Amniotic stem cell (primary cell): Measurements from ENCODE around the gene UBE2O.

Source experiments
- DNase-seq: peaks from one replicate; lab custom pipeline; 2025; lab: John Stamatoyannopoulos, UW

UBE2O gene

GRCh38 chr17:76467366-76467765 is 14.4 kb upstream of the UBE2O start, which contains the start of gene AANAT:
Gene AANAT (plus strand): TSS chr17:76467603. CDS start chr17:76468747, 1,144 bp downstream.
- DNase-seq, result no peak

- no peak for DNase-seq
These were observed 13.8 kb upstream of the UBE2O start for GRCh38 chr17:76466775-76467130.

DNA sequence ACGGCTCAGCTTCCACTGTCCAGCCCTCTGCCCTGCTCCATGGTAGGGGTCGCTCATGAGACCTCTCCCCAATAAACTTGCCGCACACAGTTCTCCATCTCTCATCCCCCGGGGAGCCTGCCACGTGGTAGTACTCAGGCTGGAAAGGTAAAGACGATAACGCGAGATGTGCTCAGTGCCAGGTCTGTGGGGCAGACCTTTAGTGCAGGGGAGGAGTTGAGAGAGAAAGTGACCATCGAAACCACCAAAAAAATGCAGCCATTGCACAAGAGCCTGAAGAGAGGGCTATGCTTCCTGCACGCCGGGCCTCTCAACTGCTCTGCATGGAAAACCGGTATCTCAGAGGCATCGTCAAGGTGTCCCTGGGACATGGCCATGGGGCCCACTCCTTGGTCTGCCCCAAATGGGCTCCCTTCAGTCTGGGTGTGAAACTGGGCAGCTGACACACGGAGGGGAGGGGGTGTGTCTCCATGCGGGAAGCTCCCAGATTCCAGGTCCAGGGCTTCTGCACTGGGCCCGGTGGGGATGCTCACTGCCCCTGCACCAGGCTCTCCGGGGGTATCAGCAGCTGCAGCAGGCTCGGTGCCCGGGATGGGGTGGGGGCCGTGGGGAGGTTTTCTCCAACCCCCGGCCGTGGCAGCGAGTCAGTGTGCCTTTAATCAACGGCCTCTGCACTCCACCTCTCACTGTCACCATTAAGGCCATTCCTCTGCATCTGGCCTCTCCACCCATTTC is 9.8 kb upstream of the UBE2O start:
- no peak for DNase-seq

DNA sequence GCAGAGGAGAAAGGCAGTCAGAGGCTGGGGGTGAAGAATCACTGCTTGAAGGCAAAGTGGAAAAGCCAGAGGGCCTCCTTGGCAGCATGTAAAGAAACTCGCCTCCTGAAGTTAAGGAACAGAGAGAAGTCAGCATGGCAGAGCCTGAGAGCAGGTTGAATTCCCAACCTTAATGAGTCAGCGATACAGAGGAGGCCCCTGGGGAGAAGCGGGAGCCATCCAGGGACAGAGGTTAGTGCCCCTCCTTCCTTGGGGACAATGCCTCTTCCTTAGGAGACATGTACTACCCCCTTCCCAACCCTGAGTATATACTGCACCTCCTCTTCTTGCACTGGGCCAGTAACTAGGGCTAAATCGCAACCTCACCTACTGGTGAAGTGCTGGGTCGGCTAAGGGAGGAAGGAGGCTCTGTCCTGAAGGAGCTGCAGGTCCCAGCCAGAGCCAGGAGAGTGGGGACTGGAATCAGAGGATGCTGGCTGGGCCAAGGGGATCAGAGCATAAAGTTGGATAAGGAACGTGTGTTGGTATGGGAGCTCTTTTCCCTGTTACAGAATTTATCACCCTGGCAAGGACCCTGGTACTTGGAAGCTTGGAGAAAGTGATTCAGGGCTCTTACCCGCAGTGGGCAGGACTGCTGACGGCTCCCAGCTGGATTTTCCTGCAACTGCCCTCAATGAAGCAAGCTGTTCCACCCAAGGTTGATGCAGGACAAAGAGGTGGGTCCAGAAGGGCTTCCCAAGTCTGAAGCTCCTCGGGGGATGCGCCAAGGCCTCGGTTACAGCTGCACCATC is 9.0 kb upstream of the UBE2O start:
- no peak for DNase-seq

DNA sequence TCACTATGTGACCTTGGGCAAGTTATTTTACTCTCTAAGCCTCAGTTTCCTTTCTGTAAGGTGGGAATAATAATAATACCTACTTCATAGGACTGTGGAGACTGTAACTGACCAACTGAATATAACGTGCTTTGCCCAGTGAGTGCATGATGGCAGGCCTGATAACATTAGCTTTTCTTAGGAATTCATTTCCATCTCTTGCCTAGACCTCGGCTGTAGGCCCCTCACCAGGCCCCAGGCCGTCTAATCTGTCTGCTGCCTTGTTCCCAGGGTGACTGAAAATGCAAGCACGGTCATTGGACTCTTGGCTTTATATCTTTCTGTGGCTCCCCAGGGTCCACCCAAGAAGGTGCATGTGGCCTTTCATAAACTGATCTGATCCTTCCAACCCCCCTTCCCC is 6.7 kb upstream of the UBE2O start:
- DNase-seq, result no peak

DNA sequence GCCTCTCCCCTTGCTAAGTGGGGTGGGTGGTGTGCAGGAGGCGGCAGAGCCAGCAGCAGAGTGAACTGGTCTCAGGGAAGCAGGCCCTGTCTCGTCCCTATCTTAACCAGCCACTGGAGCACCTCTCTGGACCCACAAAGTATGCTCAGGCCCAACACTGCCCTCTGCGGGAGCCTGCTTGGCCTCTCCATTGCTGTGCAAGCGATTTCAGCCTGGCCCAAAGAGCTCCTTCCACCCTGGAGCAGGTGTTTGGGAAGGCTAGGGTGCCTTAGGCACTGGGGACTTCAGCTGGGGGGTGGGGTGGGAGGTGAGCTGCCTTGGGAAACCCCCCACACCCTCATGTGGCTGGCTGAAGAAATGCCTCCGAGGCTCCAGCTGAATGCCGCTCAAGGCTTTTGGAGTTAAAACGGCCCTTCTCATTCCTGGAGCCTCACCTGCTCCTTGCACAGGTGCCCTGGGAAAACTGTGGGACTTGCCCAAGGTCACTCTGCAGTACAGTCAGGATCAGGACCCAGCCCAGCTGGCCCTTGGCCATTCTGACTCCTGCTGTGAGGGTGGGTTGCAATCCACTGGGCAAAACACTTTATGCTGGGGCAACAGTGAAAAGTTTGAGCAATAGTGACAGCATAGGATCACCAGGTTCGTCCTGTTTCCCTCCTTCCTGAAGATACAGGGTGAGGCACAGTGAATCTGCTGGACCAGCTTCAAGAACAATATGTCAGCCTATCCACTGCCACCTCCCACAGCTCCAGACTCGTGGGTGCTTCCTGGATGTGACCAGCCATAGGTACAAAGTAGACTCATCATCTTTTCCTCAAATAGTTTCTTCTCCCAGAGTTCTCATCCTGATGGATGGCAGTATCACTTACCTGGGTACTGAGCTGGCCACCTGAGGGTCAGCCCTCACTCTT is 5.9 kb upstream of the UBE2O start:
- peak; percentile 28 for DNase-seq

- DNase-seq, result no peak
These were observed 435 bp upstream of the UBE2O start for GRCh38 chr17:76453431-76453743.

GRCh38 chr17:76452127-76452659 is 759 bp downstream of the UBE2O start:
- DNase-seq, result no peak

DNA sequence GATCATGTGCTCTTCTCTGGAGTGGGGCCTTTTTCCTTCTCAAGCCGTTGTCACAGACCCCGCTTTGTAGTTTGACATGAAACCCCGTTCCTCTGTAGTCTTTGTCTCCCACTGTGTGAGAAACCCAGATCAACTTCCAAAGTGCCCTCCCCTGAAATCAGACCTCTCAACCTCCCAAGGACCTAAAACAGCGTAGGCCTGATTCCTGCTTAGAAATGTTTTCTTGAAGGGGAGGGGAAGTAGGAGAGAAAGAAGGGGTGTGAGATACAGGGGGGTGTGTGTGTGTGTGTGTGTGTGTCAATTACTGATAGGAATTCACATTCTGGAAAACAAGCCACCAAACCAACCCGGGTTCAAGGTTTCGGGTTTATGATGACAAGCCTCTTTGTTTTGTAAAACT is 1.4 kb downstream of the UBE2O start:
- no peak for DNase-seq

- no peak for DNase-seq
These were observed 3.8 kb downstream of the UBE2O start for GRCh38 chr17:76449126-76449525.

- DNase-seq, result no peak
These were observed 4.9 kb downstream of the UBE2O start for GRCh38 chr17:76447931-76448652.

DNA sequence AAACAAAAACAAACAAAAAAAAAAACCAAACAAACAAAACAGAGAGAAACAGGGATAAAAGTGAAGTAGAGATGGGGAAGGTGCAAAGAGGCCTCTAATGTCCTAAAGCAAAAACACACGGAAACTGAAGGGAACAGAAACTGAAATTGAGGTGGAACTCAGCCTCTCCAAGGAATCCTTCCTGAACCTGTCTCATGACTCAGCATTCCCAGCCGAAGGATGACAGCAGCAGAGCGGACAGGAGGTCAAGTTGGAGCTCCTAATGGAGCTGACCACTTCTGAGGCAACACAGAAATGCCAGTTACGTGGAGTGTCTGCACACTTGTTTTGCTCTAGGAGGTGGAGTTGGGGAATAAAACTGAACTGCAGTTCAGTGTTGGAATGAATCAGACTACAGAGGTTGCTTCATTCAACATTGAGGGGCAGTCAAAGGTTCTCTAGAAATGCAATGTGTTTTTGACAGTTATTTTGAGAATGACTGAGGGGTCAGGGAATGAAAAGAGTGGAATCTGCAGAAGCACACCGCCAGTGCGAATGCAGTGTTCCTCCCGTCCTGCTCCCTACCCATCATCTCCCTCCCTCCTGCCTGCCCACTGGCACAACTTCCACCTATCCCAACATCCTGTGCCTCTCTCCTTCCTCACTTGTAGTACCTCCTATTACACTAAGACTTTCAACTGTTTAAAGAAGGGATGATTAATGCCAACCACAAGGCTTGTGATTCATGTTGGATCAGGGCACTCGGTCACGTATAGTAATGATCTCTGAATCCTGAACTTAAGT is 6.3 kb downstream of the UBE2O start:
- no peak for DNase-seq

GRCh38 chr17:76445697-76446448 is 7.1 kb downstream of the UBE2O start:
- no peak for DNase-seq

GRCh38 chr17:76444518-76445311 is 8.2 kb downstream of the UBE2O start:
- no peak for DNase-seq

- no peak for DNase-seq
These were observed 10.3 kb downstream of the UBE2O start for GRCh38 chr17:76442341-76443338.

- no peak for DNase-seq
These were observed 11.1 kb downstream of the UBE2O start for GRCh38 chr17:76441686-76442340.

DNA sequence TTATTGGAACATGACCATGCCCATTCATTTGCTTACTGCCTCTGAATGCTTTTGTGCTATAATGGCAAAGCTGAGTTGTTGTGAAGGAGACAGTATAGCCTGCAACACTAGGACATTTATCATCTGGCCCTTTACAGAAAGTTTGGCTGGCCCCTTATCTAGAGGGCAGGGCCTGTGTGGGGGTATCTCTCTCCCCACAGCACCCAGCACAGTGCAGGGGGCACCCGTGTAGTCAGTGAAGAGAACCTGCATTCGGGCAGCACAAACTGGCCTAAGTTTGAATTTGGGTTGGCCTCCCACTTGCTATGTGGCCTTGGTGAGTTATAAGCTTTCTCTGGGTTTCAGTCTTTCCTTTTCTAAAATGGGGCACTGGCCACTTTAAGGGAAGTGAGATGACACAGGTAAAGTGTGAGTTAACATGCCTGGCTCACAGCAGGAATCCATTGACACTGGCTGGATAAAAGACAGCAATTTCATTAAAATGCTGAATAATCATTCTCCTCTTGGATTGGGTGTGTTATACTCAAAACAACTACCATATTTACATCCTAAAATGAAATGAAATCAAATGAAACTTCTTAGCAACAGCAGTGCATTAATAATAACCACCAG is 12.1 kb downstream of the UBE2O start:
- no peak for DNase-seq
